ENCODE data around the gene B3GNT9. TPM values are rescaled to one million over a fixed set of nuclear protein-coding genes. Genes with fewer than 3 reads are reported as not detected.

The B3GNT9 gene
- total and polyA plus RNA-seq, 3 donors from 2014 or later, result 18.0 to 24.6 (median 18.6) TPM

GRCh38 chr16:67150047-67150832, 558 bp downstream of the B3GNT9 start:
- Histone ChIP-seq H3K27me3 (no peaks in the 10 kb centered on the region), H3K9me3 (no peaks in the 10 kb centered on the region), H3K27ac (peak overlapping the region; percentile 76 to 94), H3K4me3 (peak overlapping the region; percentile 63 to 64), H3K36me3 (ENCODE audit: low read depth, missing control alignments) (no peaks in the 10 kb centered on the region), H3K4me1 (peaks cover 9% of the 10 kb centered on the region)
- intact Hi-C loops (cut with DNase I; ENCODE audit: low total_unique reads), result no loop called here
- WGBS, 2 donors, result 10 to 11% methylated on average over 41 to 64 of the region's 94 CpGs
- peak; percentile 72 for DNase-seq
- TF ChIP-seq CTCF (IDR thresholded peaks at IDR 0.05), result peak in 1 of 3 experiments; percentile 13
- no peak for TF ChIP-seq POLR2A (IDR thresholded peaks at IDR 0.05)

GRCh38 chr16:67149276-67150046, 1.3 kb downstream of the B3GNT9 start:
- DNase-seq, result no peak
- Histone ChIP-seq H3K27me3 (no peaks in the 10 kb centered on the region), H3K4me1 (peaks cover 5% of the 10 kb centered on the region), H3K4me3 (peak overlapping the region; percentile 63 to 64), H3K9me3 (no peaks in the 10 kb centered on the region), H3K27ac (peak overlapping the region in 1 of 2 donors; percentile 94), H3K36me3 (ENCODE audit: low read depth, missing control alignments) (no peaks in the 10 kb centered on the region)
- TF ChIP-seq POLR2A (IDR thresholded peaks at IDR 0.05) (no peak), CTCF (IDR thresholded peaks at IDR 0.05) (no peak)
- intact Hi-C loops (cut with DNase I; ENCODE audit: low total_unique reads), result no loop called here
- WGBS, 2 donors, result 55 to 67% methylated on average over 46 to 71 of the region's 77 CpGs

DNA sequence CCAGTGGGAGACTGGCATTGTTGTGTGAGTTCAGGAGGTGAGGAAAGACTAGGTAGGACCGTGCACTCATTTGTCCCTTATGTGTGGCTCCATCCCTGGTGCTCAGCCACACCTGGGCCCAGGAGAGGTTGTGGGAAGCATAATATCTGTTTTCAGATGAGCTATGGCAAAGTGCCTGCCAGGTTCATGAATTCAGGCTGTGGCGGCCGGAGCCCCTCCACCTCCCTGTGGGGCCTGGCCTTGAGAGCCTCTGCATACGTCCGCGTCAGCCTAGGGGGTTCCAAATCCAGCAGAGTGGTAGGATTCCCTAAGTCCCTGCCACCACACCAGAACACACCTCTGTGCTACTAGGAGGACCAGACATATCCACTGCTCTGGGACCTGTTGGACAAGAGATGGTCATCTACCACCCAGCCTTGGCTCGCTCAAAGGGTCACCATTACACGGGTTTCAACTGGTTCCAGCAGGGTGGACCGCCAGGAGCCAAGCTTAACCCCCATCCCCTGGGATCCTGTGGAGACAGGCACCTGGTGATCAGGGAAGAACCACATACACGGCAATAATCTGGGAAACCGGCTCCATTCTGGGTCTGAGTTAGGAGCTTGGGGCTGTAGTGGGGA, 2.0 kb downstream of the B3GNT9 start:
- Histone ChIP-seq H3K36me3 (ENCODE audit: low read depth, missing control alignments) (no peaks in the 10 kb centered on the region), H3K27me3 (no peaks in the 10 kb centered on the region), H3K4me3 (peak overlapping the region in 1 of 2 donors; percentile 63), H3K9me3 (no peaks in the 10 kb centered on the region), H3K4me1 (peaks cover 5% of the 10 kb centered on the region), H3K27ac (no peak overlapping the region)
- no peak for TF ChIP-seq POLR2A (IDR thresholded peaks at IDR 0.05)
- no peak for TF ChIP-seq CTCF (IDR thresholded peaks at IDR 0.05)
- WGBS, 2 donors, result 46 to 48% methylated on average over 7 to 11 of the region's 11 CpGs
- DNase-seq, result no peak
- intact Hi-C loops (cut with DNase I; ENCODE audit: low total_unique reads), result no loop called here

DNA sequence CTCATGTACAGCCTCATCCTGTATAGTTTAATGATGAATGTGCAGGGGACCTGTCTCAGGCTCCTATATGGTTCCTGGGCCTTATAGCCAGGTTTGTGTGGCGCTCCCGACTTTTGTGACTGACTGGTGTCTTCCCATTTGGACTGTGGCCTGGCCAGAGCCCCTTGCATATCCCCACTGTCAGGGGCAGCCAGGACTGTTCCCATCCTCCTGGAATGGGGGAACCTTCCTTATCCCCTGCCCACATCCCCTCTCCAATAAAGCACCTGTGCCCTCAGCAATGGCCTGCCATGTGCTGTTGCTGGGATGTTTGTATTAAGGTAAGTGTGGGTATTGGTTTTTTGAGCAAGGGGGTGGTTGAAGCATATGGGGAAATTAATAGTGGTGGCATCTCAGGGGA, 2.6 kb downstream of the B3GNT9 start:
- TF ChIP-seq CTCF (IDR thresholded peaks at IDR 0.05) (no peak), POLR2A (IDR thresholded peaks at IDR 0.05) (no peak)
- no peak for DNase-seq
- intact Hi-C loops (cut with DNase I; ENCODE audit: low total_unique reads), result no loop called here
- Histone ChIP-seq H3K27ac (no peak overlapping the region), H3K36me3 (ENCODE audit: low read depth, missing control alignments) (no peaks in the 10 kb centered on the region), H3K4me1 (peaks cover 5% of the 10 kb centered on the region), H3K9me3 (no peaks in the 10 kb centered on the region), H3K4me3 (no peak overlapping the region), H3K27me3 (no peaks in the 10 kb centered on the region)
- 82 to 96% methylated on average over 2 of the region's 2 CpGs for WGBS, 2 donors

All from testis (tissue), 3 donors.